Measurements from ENCODE around the gene ABCB8. TPM values are rescaled to one million over a fixed set of nuclear protein-coding genes. Genes with fewer than 3 reads are reported as not detected.

The ABCB8 gene
- total and polyA plus RNA-seq, 9 of the 15 experiments (the other 6 are each of a cell fraction or from before 2014, with no cell fraction given) = 7.6 to 106 (median 36.3) TPM

DNA sequence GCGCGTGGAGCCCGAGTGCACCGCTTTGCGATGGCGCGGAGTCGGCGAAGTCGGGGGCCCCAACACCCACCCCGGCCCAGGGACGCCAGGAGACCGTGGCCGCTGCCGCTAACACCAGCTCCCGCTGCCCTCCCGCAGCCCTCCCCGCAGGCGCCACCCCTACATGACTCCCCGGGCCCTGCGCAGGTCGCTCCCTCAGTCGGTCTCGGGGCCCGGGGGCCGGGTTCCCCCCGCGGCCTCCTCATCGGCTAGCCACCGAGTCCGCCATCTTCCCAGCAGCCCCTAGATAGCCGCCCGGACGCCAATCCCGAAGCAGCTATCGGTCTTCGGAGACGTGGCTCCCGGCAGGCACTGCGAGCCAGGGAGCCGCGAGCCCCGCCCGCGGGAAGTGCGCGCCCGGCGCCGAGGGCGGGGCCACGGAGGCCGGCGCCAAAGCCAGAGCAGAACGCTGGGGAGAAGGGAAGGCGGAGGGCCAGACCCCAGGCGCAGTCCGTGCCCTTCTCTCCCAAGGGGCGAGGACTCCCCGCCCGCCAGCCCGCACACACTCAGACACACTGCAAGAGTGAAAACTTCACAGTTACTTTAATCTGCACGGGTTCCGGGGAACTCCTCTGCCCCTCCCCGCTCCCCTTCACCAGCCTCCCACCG is 52.4 kb downstream of the ABCB8 start, which contains the start of gene FASTK (continued):
- TF ChIP-seq, protein P1, sequence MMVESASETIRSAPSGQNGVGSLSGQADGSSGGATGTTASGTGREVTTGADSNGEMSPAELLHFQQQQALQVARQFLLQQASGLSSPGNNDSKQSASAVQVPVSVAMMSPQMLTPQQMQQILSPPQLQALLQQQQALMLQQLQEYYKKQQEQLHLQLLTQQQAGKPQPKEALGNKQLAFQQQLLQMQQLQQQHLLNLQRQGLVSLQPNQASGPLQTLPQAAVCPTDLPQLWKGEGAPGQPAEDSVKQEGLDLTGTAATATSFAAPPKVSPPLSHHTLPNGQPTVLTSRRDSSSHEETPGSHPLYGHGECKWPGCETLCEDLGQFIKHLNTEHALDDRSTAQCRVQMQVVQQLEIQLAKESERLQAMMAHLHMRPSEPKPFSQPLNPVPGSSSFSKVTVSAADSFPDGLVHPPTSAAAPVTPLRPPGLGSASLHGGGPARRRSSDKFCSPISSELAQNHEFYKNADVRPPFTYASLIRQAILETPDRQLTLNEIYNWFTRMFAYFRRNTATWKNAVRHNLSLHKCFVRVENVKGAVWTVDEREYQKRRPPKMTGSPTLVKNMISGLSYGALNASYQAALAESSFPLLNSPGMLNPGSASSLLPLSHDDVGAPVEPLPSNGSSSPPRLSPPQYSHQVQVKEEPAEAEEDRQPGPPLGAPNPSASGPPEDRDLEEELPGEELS (CRISPR knock-in tag; IDR thresholded peaks at IDR 0.05; ENCODE audit: borderline replicate concordance) = no peak
- TF ChIP-seq ZNF707 (CRISPR knock-in tag; conservative IDR thresholded peaks at IDR 0.05) (no peak), POLR2B (IDR thresholded peaks at IDR 0.05; ENCODE audit: low read depth, partially characterized antibody) (peak; percentile 90), TEAD4 (IDR thresholded peaks at IDR 0.05; ENCODE audit: low read length) (no peak; the same call in 1 of the 2 replicates), TEAD4 (CRISPR knock-in tag; IDR thresholded peaks at IDR 0.05; ENCODE audit: borderline replicate concordance) (no peak), ZKSCAN1 (IDR thresholded peaks at IDR 0.05; ENCODE audit: low read depth, low read length) (0 out of 2 replicates have a peak, but pooled peaks have one; percentile 19), HOXB6 (CRISPR knock-in tag; IDR thresholded peaks at IDR 0.05; ENCODE audit: borderline replicate concordance) (peak; percentile 50; the same call in 1 of the 2 replicates), BCOR (IDR thresholded peaks at IDR 0.05) (no peak), BRD4 (IDR thresholded peaks at IDR 0.05) (peak; percentile 94), ZNF717 (CRISPR knock-in tag; IDR thresholded peaks at IDR 0.05) (no peak)
- TF ChIP-seq, protein P2, sequence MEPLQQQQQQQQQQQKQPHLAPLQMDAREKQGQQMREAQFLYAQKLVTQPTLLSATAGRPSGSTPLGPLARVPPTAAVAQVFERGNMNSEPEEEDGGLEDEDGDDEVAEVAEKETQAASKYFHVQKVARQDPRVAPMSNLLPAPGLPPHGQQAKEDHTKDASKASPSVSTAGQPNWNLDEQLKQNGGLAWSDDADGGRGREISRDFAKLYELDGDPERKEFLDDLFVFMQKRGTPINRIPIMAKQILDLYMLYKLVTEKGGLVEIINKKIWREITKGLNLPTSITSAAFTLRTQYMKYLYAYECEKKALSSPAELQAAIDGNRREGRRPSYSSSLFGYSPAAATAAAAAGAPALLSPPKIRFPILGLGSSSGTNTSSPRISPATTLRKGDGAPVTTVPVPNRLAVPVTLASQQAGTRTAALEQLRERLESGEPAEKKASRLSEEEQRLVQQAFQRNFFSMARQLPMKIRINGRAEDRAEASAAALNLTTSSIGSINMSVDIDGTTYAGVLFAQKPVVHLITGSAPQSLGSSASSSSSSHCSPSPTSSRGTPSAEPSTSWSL (CRISPR knock-in tag; IDR thresholded peaks at IDR 0.05; ENCODE audit: borderline replicate concordance) = no peak
- TF ChIP-seq, protein P3, sequence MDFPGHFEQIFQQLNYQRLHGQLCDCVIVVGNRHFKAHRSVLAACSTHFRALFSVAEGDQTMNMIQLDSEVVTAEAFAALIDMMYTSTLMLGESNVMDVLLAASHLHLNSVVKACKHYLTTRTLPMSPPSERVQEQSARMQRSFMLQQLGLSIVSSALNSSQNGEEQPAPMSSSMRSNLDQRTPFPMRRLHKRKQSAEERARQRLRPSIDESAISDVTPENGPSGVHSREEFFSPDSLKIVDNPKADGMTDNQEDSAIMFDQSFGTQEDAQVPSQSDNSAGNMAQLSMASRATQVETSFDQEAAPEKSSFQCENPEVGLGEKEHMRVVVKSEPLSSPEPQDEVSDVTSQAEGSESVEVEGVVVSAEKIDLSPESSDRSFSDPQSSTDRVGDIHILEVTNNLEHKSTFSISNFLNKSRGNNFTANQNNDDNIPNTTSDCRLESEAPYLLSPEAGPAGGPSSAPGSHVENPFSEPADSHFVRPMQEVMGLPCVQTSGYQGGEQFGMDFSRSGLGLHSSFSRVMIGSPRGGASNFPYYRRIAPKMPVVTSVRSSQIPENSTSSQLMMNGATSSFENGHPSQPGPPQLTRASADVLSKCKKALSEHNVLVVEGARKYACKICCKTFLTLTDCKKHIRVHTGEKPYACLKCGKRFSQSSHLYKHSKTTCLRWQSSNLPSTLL (IDR thresholded peaks at IDR 0.05) = no peak
- TF ChIP-seq, protein P4, sequence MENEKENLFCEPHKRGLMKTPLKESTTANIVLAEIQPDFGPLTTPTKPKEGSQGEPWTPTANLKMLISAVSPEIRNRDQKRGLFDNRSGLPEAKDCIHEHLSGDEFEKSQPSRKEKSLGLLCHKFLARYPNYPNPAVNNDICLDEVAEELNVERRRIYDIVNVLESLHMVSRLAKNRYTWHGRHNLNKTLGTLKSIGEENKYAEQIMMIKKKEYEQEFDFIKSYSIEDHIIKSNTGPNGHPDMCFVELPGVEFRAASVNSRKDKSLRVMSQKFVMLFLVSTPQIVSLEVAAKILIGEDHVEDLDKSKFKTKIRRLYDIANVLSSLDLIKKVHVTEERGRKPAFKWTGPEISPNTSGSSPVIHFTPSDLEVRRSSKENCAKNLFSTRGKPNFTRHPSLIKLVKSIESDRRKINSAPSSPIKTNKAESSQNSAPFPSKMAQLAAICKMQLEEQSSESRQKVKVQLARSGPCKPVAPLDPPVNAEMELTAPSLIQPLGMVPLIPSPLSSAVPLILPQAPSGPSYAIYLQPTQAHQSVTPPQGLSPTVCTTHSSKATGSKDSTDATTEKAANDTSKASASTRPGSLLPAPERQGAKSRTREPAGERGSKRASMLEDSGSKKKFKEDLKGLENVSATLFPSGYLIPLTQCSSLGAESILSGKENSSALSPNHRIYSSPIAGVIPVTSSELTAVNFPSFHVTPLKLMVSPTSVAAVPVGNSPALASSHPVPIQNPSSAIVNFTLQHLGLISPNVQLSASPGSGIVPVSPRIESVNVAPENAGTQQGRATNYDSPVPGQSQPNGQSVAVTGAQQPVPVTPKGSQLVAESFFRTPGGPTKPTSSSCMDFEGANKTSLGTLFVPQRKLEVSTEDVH (IDR thresholded peaks at IDR 0.05; ENCODE audit: low read depth, partially characterized antibody) = peak; percentile 56

Measured in K562 (cell line).